Bronchial epithelial cell (primary cell): ENCODE data around the gene CAPZB. TPM values are rescaled to one million over a fixed set of nuclear protein-coding genes. Genes with fewer than 3 reads are reported as not detected.

ENCODE experiments used
- DNase-seq: peaks from one replicate; pipeline ENCODE4 v3.0.0-alpha.2; 2010; ENCODE audit warnings: low read depth
- FAIRE-seq: peaks from 2 replicates; lab custom pipeline; 2011; peaks lifted over from hg19 to GRCh38; lab: Jason Lieb, UNC
- H3K27me3 ChIP-seq: 2 replicates; pipeline ENCODE4 v1.5.1; 2011; ENCODE audit warnings: low read length; ENCODE audit not compliant: control insufficient read depth, insufficient read depth
- H3K36me3 ChIP-seq: 2 replicates; pipeline ENCODE4 v1.5.1; 2011; ENCODE audit warnings: low read length; ENCODE audit not compliant: control insufficient read depth, insufficient read depth
- H3K4me3 ChIP-seq: 2 replicates; pipeline ENCODE4 v1.5.1; 2011; ENCODE audit warnings: mild to moderate bottlenecking, low read depth, low read length, control low read depth
- total RNA-seq: library from RNA; depleted of rRNA; stranded (reverse); fragments of >200 nt; gene quantifications from 2 replicates; pipeline ENCODE4 v1.2.1, GENCODE V29; 2014
- TF ChIP-seq, protein P1 (sequence below): IDR thresholded peaks from 2 replicates; pipeline ENCODE4 v1.5.1; 2011; ENCODE audit warnings: mild to moderate bottlenecking, moderate library complexity, low read length, control low read depth, inconsistent platforms; ENCODE audit not compliant: insufficient read depth, severe bottlenecking

The CAPZB gene
- total RNA-seq, 1 donor from 2014 or later: 73.5 TPM

DNA sequence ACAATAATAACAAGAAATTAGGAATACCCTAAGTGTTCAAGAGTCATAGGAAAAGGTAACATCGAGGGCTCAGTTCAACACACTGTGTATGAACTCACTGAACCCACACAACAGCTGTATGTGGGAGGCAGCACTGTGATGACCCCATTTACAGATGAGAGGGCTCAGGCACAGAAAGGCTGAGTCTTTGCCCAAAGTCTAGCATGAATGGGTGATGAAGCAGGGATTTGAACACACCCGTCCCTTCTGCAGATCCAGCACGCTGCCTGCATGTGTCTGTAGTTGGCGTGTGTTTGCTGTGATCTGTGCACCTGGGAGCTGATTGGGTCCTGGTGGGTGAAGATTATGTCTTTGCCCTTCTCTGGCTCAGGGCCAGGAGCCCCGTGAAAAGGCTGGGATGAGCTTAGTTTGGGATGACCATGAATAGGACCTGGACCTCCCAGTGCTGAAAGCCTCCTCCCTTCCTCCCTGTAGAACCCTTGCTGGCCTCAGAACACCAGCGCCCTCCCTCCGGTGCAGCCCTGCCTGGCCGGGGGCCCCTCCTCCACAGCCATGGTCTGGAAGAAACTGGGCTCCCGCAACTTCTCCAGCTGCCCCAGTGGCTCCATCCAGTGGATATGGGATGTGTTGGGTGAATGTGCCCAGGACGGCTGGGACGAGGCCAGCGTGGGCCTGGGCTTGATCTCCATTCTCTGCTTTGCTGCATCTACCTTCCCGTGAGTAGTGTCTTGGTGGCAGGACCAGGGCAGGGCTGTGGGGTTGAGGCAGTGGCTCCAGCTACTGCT is 168.0 kb downstream of the CAPZB start:
- no peak for FAIRE-seq
- TF ChIP-seq, protein P1, sequence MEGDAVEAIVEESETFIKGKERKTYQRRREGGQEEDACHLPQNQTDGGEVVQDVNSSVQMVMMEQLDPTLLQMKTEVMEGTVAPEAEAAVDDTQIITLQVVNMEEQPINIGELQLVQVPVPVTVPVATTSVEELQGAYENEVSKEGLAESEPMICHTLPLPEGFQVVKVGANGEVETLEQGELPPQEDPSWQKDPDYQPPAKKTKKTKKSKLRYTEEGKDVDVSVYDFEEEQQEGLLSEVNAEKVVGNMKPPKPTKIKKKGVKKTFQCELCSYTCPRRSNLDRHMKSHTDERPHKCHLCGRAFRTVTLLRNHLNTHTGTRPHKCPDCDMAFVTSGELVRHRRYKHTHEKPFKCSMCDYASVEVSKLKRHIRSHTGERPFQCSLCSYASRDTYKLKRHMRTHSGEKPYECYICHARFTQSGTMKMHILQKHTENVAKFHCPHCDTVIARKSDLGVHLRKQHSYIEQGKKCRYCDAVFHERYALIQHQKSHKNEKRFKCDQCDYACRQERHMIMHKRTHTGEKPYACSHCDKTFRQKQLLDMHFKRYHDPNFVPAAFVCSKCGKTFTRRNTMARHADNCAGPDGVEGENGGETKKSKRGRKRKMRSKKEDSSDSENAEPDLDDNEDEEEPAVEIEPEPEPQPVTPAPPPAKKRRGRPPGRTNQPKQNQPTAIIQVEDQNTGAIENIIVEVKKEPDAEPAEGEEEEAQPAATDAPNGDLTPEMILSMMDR: no peak
- DNase-seq: no peak
- H3K27me3 ChIP-seq: no peaks in the 10 kb centered on the region
- H3K4me3 ChIP-seq: no peak overlapping the region
- H3K36me3 ChIP-seq: peaks cover 6% of the 10 kb centered on the region

GRCh38 chr1:19315378-19316198 is 169.8 kb downstream of the CAPZB start:
- no peak overlapping the region for H3K4me3 ChIP-seq
- DNase-seq: peak; percentile 40
- H3K36me3 ChIP-seq: peaks cover 6% of the 10 kb centered on the region
- H3K27me3 ChIP-seq: no peaks in the 10 kb centered on the region
- TF ChIP-seq, protein P1: no peak
- no peak for FAIRE-seq

GRCh38 chr1:19313961-19314882 is 171.1 kb downstream of the CAPZB start:
- FAIRE-seq: no peak
- H3K4me3 ChIP-seq: no peak overlapping the region
- no peaks in the 10 kb centered on the region for H3K27me3 ChIP-seq
- peaks cover 6% of the 10 kb centered on the region for H3K36me3 ChIP-seq
- TF ChIP-seq, protein P1: no peak
- DNase-seq: peak; percentile 55

GRCh38 chr1:19313636-19313959 is 171.7 kb downstream of the CAPZB start:
- no peak for DNase-seq
- FAIRE-seq: no peak
- TF ChIP-seq, protein P1: no peak
- H3K4me3 ChIP-seq: no peak overlapping the region
- no peaks in the 10 kb centered on the region for H3K27me3 ChIP-seq
- peaks cover 4% of the 10 kb centered on the region for H3K36me3 ChIP-seq

DNA sequence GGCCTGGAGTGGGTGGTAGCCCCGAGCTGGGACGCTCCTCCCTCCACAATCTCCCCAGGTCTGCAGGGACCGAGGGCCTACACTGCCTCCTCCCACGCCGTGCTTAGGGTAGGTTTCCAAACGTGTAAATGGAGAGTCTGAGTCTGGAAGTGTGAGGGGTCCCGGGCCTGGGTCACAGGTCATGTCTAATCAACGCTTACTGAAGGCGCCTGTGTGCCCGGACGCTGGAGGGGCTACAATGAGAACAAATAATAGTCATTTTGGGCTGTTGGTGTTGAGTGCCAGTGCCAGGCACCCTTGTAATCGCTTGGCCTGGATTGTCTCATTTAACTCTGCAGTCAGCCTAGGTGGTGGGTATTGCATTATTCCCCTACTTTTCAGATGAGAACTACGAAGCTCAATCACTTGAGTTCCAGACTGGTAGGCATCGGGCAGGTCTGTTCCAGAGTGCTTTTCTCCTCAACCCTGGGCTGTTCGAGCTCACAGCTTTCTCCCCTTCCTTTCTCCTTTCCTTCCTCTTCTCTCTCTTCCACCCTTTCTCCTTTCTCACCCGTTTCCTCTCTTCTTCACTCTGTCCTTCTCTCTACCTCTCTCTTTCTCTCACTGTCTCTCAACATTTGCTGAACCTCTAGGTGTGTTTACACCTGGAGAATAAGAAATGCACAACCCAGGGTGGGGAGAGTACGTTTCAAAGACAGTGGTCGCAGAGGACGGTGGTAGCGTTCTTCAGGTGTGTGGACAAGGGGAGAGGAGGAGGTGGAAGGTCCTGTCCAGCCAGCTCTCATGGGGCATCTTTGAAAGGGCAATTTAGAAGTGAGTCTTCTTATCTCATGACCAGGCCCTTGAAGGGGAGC is 172.3 kb downstream of the CAPZB start:
- peaks cover 6% of the 10 kb centered on the region for H3K36me3 ChIP-seq
- H3K27me3 ChIP-seq: no peaks in the 10 kb centered on the region
- TF ChIP-seq, protein P1: no peak
- peak overlapping the region; percentile 83 for H3K4me3 ChIP-seq
- FAIRE-seq (no peak), DNase-seq (peak; percentile 44)
